ENCODE measurements around the gene RIN3. TPM values are rescaled to one million over a fixed set of nuclear protein-coding genes. Genes with fewer than 3 reads are reported as not detected.
A peak's percentile ranks its signal among the peaks of the same experiment; 100 is the strongest.

The RIN3 gene
- total and polyA plus RNA-seq, 4 donors = 5.0 to 15.6 (median 9.0) TPM

GRCh38 chr14:92527721-92528120, 14.1 kb downstream of the RIN3 start:
- no peak overlapping the region for H3K9ac ChIP-seq (ENCODE audit: low read depth in 1 of 2, low read length in 2 of 2)
- no peak for DNase-seq (ENCODE audit: low spot score)
- no peaks in the 10 kb centered on the region for H3K9me3 ChIP-seq (ENCODE audit: control insufficient read depth in 4 of 4, low read length in 3 of 4)
- peaks cover 5 to 31% (median 14%) of the 10 kb centered on the region in 4 donors for H3K4me1 ChIP-seq (ENCODE audit: control insufficient read depth in 4 of 4, insufficient read depth in 4 of 4, low read length in 3 of 4)
- no peak for TF ChIP-seq YY1 (IDR thresholded peaks at IDR 0.05)
- no peak for TF ChIP-seq SP1 (IDR thresholded peaks at IDR 0.05)
- TF ChIP-seq, protein P1, sequence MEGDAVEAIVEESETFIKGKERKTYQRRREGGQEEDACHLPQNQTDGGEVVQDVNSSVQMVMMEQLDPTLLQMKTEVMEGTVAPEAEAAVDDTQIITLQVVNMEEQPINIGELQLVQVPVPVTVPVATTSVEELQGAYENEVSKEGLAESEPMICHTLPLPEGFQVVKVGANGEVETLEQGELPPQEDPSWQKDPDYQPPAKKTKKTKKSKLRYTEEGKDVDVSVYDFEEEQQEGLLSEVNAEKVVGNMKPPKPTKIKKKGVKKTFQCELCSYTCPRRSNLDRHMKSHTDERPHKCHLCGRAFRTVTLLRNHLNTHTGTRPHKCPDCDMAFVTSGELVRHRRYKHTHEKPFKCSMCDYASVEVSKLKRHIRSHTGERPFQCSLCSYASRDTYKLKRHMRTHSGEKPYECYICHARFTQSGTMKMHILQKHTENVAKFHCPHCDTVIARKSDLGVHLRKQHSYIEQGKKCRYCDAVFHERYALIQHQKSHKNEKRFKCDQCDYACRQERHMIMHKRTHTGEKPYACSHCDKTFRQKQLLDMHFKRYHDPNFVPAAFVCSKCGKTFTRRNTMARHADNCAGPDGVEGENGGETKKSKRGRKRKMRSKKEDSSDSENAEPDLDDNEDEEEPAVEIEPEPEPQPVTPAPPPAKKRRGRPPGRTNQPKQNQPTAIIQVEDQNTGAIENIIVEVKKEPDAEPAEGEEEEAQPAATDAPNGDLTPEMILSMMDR (IDR thresholded peaks at IDR 0.05; ENCODE audit: low read depth, low read length, missing input control) = no peak
- no peak for TF ChIP-seq RAD21 (IDR thresholded peaks at IDR 0.05)
- no peak for TF ChIP-seq REST (IDR thresholded peaks at IDR 0.05)
- TF ChIP-seq ATF3 (IDR thresholded peaks at IDR 0.05) = no peak
- no peak for TF ChIP-seq HNF4A (conservative IDR thresholded peaks at IDR 0.05)
- no peaks in the 10 kb centered on the region for H3K36me3 ChIP-seq (ENCODE audit: control insufficient read depth in 4 of 4, insufficient read depth in 3 of 4, low read depth in 1 of 4, low read length in 3 of 4)
- no peak overlapping the region for H3K4me3 ChIP-seq (ENCODE audit: low read depth in 1 of 3, low read length in 3 of 3)
- WGBS = 83% methylated on average over 14 of the region's 14 CpGs
- H3K27ac ChIP-seq (ENCODE audit: low read depth in 1 of 2, low read length in 2 of 2) = no peak overlapping the region
- H3K27me3 ChIP-seq (ENCODE audit: control insufficient read depth in 4 of 4, insufficient read depth in 4 of 4, low read length in 3 of 4) = no peaks in the 10 kb centered on the region

- Histone ChIP-seq H3K4me3 (ENCODE audit: low read depth in 1 of 3, low read length in 3 of 3) (no peak overlapping the region), H3K4me1 (ENCODE audit: control insufficient read depth in 4 of 4, insufficient read depth in 4 of 4, low read length in 3 of 4) (peaks cover 6 to 39% (median 19%) of the 10 kb centered on the region in 4 donors), H3K27ac (ENCODE audit: low read depth in 1 of 2, low read length in 2 of 2) (peak overlapping the region in 1 of 2 donors; percentile 61), H3K9me3 (ENCODE audit: control insufficient read depth in 4 of 4, low read length in 3 of 4) (no peaks in the 10 kb centered on the region), H3K36me3 (ENCODE audit: control insufficient read depth in 4 of 4, insufficient read depth in 3 of 4, low read depth in 1 of 4, low read length in 3 of 4) (no peaks in the 10 kb centered on the region), H3K27me3 (ENCODE audit: control insufficient read depth in 4 of 4, insufficient read depth in 4 of 4, low read length in 3 of 4) (no peaks in the 10 kb centered on the region), H3K9ac (ENCODE audit: low read depth in 1 of 2, low read length in 2 of 2) (no peak overlapping the region)
- 96% methylated on average over 14 of the region's 14 CpGs for WGBS
- TF ChIP-seq, protein P2, sequence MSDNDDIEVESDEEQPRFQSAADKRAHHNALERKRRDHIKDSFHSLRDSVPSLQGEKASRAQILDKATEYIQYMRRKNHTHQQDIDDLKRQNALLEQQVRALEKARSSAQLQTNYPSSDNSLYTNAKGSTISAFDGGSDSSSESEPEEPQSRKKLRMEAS (IDR thresholded peaks at IDR 0.05) = no peak
- no peak for TF ChIP-seq GABPA (IDR thresholded peaks at IDR 0.05 in 1 of 2, conservative IDR thresholded peaks at IDR 0.05 in 1 of 2)
- TF ChIP-seq YY1 (IDR thresholded peaks at IDR 0.05) = no peak
- TF ChIP-seq HNF4A (conservative IDR thresholded peaks at IDR 0.05) = no peak
- TF ChIP-seq SP1 (IDR thresholded peaks at IDR 0.05) = no peak
- no peak for TF ChIP-seq HNF4G (IDR thresholded peaks at IDR 0.05)
- DNase-seq (ENCODE audit: low spot score) = no peak
Observed at GRCh38 chr14:92528486-92529100, 15.0 kb downstream of the RIN3 start.

DNA sequence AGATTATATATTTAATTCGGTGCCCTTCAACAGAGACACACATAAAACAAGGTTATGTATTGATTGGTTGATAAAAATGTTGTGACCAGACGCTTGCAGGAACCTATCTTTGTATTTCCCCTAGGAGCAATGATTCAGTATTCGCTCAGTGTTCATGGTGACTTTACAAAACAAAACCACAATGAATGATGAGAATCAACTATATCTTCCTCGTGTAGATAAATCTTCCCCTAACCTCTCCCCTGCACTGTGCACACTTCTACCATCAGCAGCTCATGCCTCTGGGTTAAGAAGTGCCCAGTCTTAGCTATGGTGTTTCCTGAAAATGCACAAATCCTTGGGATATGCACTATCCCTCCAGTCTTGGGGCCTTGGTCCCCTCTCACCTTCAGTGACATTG, 16.3 kb downstream of the RIN3 start:
- no peaks in the 10 kb centered on the region for H3K9me3 ChIP-seq (ENCODE audit: control insufficient read depth in 4 of 4, low read length in 3 of 4)
- H3K4me1 ChIP-seq (ENCODE audit: control insufficient read depth in 4 of 4, insufficient read depth in 4 of 4, low read length in 3 of 4) = peaks cover 6 to 30% (median 15%) of the 10 kb centered on the region in 4 donors
- H3K4me3 ChIP-seq (ENCODE audit: low read depth in 1 of 3, low read length in 3 of 3) = no peak overlapping the region
- no peak for TF ChIP-seq ZBTB33 (IDR thresholded peaks at IDR 0.05)
- DNase-seq (ENCODE audit: low spot score) = no peak
- peak overlapping the region; percentile 45 to 61 for H3K27ac ChIP-seq (ENCODE audit: low read depth in 1 of 2, low read length in 2 of 2)
- no peak overlapping the region for H3K9ac ChIP-seq (ENCODE audit: low read depth in 1 of 2, low read length in 2 of 2)
- no peaks in the 10 kb centered on the region for H3K36me3 ChIP-seq (ENCODE audit: control insufficient read depth in 4 of 4, insufficient read depth in 3 of 4, low read depth in 1 of 4, low read length in 3 of 4)
- 57% methylated on average over 4 of the region's 4 CpGs for WGBS
- no peaks in the 10 kb centered on the region for H3K27me3 ChIP-seq (ENCODE audit: control insufficient read depth in 4 of 4, insufficient read depth in 4 of 4, low read length in 3 of 4)

Measured in liver (tissue), 9 donors.